GM04504 (cell line): Measurements from ENCODE around the gene ATG4B.

Experiments used
- DNase-seq: peaks from one replicate; pipeline ENCODE4 v3.0.0-alpha.2; 2012; ENCODE audit warnings: low read depth

The ATG4B gene

GRCh38 chr2:241666627-241667400, 29.3 kb downstream of the ATG4B start:
- DNase-seq, result no peak

- no peak for DNase-seq
Observed at GRCh38 chr2:241668354-241668753, 30.9 kb downstream of the ATG4B start.

GRCh38 chr2:241668839-241669238, 31.3 kb downstream of the ATG4B start:
- no peak for DNase-seq

GRCh38 chr2:241670333-241671110, 33.0 kb downstream of the ATG4B start:
- no peak for DNase-seq

DNA sequence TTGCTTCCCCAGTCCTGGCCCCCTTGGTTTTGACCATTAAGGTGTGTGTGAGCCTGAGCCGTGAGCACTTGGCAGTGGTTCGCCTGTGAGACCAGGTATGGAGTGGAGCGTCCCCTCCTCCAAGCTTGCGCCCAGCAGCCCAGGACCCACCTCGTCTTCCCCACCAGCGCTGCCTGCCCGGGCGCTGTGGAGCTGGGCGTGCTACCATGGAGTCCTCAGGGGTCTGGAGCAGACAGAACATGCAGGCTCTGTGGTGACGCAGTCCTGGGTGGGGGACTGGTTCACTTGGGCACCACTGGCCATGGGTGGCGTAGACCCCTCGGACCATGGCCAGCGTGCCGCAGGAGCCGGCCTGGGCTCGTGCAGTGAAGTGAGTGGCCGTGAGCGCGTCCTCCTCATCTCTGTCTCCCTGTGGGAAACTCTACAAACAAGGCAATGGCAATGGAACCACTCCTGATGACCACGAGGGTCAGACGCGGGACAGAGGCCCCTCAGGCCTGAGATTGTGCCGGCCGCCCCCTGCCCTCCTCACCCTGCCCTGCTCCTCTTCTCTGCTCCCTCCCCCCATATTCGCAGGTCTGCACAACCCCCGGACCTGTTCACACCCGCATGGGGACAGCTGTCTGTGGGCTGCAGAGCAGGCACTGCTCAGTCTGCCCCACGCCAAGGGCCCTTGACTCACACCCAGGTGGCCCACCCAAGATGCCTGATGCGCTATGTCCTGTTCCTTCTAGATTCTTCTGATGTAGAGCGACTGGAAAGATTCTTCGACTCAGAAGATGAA, 34.2 kb downstream of the ATG4B start:
- no peak for DNase-seq

DNA sequence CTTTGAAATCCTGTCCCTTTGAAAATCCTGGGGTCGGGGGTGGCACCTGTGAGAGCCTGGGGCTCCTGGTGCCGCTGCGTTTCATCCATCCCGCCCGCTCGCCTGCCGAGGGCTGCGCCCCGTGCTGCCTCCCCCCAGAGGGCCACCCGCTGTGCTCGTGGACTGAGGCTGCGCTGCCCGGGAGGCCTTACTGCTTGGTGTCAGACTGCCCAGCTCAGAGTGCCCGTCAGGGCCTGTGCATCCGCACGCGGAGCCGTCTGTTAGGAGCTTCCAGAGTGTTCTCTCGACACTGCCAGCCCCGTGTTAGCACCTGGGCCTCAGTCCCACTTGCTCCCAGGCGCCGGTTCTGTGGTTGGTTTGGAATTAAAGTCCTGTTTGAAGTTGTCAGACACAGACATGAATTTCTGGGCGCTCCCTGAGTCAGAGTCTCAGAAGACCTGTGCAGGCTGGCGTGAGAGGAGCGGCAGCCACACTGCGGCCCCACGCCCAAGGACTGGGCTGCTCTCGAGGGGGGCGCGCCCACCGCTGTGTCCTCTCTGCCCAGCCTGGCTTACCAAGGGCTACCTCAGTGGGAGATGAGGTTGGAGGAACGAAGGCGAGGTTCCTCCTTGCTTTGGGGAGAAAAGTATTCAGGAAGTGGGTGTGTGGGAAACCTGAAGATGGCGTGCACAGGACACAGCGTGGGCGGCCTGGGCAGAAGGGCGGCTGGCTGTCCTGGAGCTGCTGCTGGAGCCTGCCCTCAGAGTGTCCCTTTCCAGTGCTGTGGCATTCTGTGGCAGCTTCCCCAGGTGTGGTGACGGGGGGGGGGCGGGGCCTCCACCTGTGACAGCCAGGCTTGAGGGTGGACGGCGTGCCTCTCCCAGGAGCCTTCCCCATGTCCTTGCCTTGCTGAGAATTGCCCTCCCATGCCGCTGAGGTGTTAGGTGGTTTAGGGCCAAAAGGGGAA, 35.0 kb downstream of the ATG4B start:
- DNase-seq, result no peak

GRCh38 chr2:241673189-241673663, 35.7 kb downstream of the ATG4B start:
- DNase-seq, result no peak

DNA sequence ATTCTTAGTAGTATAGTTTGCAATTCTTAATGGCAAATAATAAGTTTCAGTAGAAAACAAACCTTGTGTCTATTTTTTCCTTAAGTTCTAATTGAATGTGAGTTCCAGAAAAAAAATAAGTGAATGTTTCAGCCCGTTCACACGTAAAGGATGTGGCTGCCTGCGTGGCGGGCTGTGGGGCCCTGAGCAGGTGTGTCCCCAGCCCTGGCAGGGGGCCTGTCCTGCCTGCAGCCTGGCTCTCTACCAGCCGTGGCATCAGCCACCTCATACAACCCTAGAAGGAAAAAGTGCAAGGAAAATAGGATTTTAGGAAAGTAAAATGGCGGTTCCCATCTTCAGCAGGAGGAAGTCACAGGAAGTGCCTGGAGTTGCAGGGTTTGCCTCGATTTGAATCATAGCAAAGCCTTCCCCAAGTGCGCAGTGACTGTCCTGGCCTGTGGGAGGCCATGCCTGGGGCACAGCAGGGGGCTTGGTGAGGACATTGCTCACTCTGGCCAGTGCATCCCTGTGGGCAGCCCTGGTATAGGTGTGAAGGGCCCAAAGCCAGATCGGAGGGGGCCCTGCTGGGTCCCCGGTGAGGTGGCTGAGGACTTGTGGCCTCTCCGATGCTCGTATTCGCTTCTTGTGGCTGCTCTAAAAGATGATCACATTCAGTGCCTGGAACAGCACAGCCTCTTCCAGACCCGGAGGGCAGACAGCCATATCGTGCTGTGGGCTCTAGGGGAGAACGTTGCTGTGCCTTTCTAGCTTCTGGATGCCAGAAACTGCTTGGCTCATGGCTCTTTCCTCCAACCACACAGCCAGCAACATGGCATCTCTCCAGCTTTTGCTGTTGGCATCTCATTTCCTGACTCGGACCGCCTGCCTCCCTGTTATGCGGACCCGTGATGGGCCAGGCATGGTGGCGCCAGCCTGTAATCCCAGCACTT, 36.6 kb downstream of the ATG4B start:
- DNase-seq, result no peak

GRCh38 chr2:241675885-241676284, 38.4 kb downstream of the ATG4B start:
- no peak for DNase-seq

GRCh38 chr2:241676665-241677064, 39.2 kb downstream of the ATG4B start:
- DNase-seq, result no peak

GRCh38 chr2:241677392-241677791, 39.9 kb downstream of the ATG4B start:
- DNase-seq, result no peak

GRCh38 chr2:241678307-241678706, 40.8 kb downstream of the ATG4B start:
- no peak for DNase-seq

DNA sequence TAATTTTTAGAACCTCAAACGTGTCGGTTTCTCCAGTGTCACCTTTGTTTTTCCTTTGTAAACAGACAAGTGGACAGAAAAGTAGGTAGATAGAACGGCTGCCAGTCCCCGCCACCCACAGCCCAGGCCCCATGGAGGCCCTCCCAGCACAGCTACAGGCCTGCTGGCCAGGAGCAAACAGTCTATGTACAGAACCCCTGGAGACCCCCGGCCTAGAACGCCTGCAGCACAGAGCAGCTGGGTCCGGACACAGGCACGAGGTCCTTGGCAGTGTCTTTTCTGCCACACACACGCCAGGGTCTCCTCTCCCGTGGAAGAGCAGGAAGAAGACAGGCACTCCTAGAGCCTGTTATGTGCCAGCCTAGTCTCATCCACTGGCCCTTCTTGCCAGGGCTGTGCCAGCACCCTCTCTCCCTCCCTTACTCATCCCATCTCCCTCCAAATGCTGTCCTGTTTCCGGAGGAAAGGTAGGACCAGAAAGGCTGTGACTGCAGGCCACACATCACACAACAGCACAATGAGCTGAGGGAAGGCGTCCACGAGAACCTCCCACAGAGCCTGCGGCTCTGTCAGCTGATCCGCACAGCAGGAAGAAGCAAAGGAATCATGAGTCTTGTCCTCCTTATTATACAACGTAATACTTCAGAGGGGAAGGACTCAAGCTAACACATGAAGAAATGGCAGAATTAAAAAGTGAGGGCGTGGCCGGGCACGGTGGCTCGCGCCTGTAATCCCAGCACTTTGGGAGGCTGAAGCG, 41.5 kb downstream of the ATG4B start:
- DNase-seq, result no peak

GRCh38 chr2:241680044-241680443, 42.6 kb downstream of the ATG4B start:
- DNase-seq, result no peak

- DNase-seq, result peak; percentile 96
Observed at GRCh38 chr2:241680827-241681599, 43.5 kb downstream of the ATG4B start.

- no peak for DNase-seq
Observed at GRCh38 chr2:241686324-241686649, 48.8 kb downstream of the ATG4B start.

GRCh38 chr2:241686650-241687425, 49.3 kb downstream of the ATG4B start, which contains the start of gene DTYMK:
Gene DTYMK, minus strand, starts transcription at chr2:241686815. Its CDS starts 32 bp downstream, at chr2:241686783.
- DNase-seq, result peak; percentile 95

DNA sequence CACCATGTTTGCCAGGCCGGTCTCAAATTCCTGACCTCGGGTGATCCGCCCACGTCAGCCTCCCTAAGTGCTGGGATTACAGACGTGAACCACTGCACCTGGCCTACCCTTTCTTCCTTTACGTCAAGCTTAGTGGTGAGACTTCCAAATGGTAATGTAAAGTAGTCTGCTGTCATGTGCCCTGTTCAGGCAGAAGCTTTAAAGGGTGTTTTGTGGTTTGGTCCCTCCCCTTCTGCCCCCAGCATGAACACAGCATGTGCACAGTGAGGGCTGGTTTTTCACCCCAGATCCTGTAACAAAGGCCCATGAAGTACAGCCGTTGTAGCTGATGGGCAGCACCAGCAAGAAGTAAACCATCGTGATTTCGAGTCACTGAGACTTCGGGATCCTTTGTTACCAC, 51.8 kb downstream of the ATG4B start:
- no peak for DNase-seq
